ENCODE measurements around the gene PEX11A.

Gene PEX11A

GRCh38 chr15:89660556-89660955 is 30.0 kb downstream of the PEX11A start:
- no peak for DNase-seq (ENCODE audit: low spot score)
- TF ChIP-seq CTCF (IDR thresholded peaks at IDR 0.05; ENCODE audit: borderline replicate concordance, control extremely low read depth, extremely low read depth, insufficient read depth, missing control alignments), result no peak
- in situ Hi-C loops (cut with MboI; ENCODE audit: low sequenced_read_pairs, unreplicated experiment), result no loop called here

GRCh38 chr15:89659295-89659694 is 31.3 kb downstream of the PEX11A start:
- no peak for TF ChIP-seq CTCF (IDR thresholded peaks at IDR 0.05; ENCODE audit: borderline replicate concordance, control extremely low read depth, extremely low read depth, insufficient read depth, missing control alignments)
- in situ Hi-C loops (cut with MboI; ENCODE audit: low sequenced_read_pairs, unreplicated experiment), result no loop called here
- DNase-seq (ENCODE audit: low spot score), result no peak

- DNase-seq (ENCODE audit: low spot score), result no peak
- TF ChIP-seq CTCF (IDR thresholded peaks at IDR 0.05; ENCODE audit: borderline replicate concordance, control extremely low read depth, extremely low read depth, insufficient read depth, missing control alignments), result no peak
- in situ Hi-C loops (cut with MboI; ENCODE audit: low sequenced_read_pairs, unreplicated experiment), result no loop called here
Measured at GRCh38 chr15:89657686-89658200, 32.8 kb downstream of the PEX11A start.

GRCh38 chr15:89656116-89656815 is 34.3 kb downstream of the PEX11A start:
- TF ChIP-seq CTCF (IDR thresholded peaks at IDR 0.05; ENCODE audit: borderline replicate concordance, control extremely low read depth, extremely low read depth, insufficient read depth, missing control alignments), result no peak
- peak; percentile 35 for DNase-seq (ENCODE audit: low spot score)
- in situ Hi-C loops (cut with MboI; ENCODE audit: low sequenced_read_pairs, unreplicated experiment), result no loop called here

- TF ChIP-seq CTCF (IDR thresholded peaks at IDR 0.05; ENCODE audit: borderline replicate concordance, control extremely low read depth, extremely low read depth, insufficient read depth, missing control alignments), result no peak
- DNase-seq (ENCODE audit: low spot score), result peak; percentile 85
- in situ Hi-C loops (cut with MboI; ENCODE audit: low sequenced_read_pairs, unreplicated experiment), result no loop called here
Measured at GRCh38 chr15:89654847-89655805, 35.4 kb downstream of the PEX11A start, which contains the start of gene KIF7. Gene KIF7, minus strand, starts transcription at chr15:89655467. Its CDS starts 2,537 bp downstream, at chr15:89652930.

GRCh38 chr15:89654301-89654761 is 36.2 kb downstream of the PEX11A start:
- DNase-seq (ENCODE audit: low spot score), result no peak
- no peak for TF ChIP-seq CTCF (IDR thresholded peaks at IDR 0.05; ENCODE audit: borderline replicate concordance, control extremely low read depth, extremely low read depth, insufficient read depth, missing control alignments)
- in situ Hi-C loops (cut with MboI; ENCODE audit: low sequenced_read_pairs, unreplicated experiment), result no loop called here

All from GM13976 (cell line).